ENCODE results near the gene COQ5.

COQ5 gene

GRCh38 chr12:120514002-120514401 lies 15.0 kb downstream of the COQ5 start:
- peaks cover 5% of the 10 kb centered on the region for H3K36me3 ChIP-seq (ENCODE audit: control insufficient read depth, insufficient read depth, low read length)
- no peak overlapping the region for H3K27ac ChIP-seq (ENCODE audit: low read depth, low read length)
- no peaks in the 10 kb centered on the region for H3K27me3 ChIP-seq (ENCODE audit: control insufficient read depth, insufficient read depth, low read length)
- no peak overlapping the region for H3K4me3 ChIP-seq (ENCODE audit: low read length)
- H3K4me1 ChIP-seq (ENCODE audit: control insufficient read depth, insufficient read depth, low read length): no peaks in the 10 kb centered on the region
- no peak overlapping the region for H3K9ac ChIP-seq (ENCODE audit: low read length)

- Histone ChIP-seq H3K4me3 (ENCODE audit: low read length) (no peak overlapping the region), H3K9ac (ENCODE audit: low read length) (no peak overlapping the region), H3K27ac (ENCODE audit: low read depth, low read length) (no peak overlapping the region), H3K27me3 (ENCODE audit: control insufficient read depth, insufficient read depth, low read length) (no peaks in the 10 kb centered on the region), H3K4me1 (ENCODE audit: control insufficient read depth, insufficient read depth, low read length) (no peaks in the 10 kb centered on the region), H3K36me3 (ENCODE audit: control insufficient read depth, insufficient read depth, low read length) (peaks cover 13% of the 10 kb centered on the region)
Observed at GRCh38 chr12:120508537-120508936, 20.4 kb downstream of the COQ5 start.

GRCh38 chr12:120504587-120504986 lies 24.4 kb downstream of the COQ5 start:
- H3K27ac ChIP-seq (ENCODE audit: low read depth, low read length): no peak overlapping the region
- no peak overlapping the region for H3K9ac ChIP-seq (ENCODE audit: low read length)
- H3K4me3 ChIP-seq (ENCODE audit: low read length): no peak overlapping the region
- H3K27me3 ChIP-seq (ENCODE audit: control insufficient read depth, insufficient read depth, low read length): no peaks in the 10 kb centered on the region
- peaks cover 17% of the 10 kb centered on the region for H3K36me3 ChIP-seq (ENCODE audit: control insufficient read depth, insufficient read depth, low read length)
- no peaks in the 10 kb centered on the region for H3K4me1 ChIP-seq (ENCODE audit: control insufficient read depth, insufficient read depth, low read length)

GRCh38 chr12:120500581-120500980 lies 28.4 kb downstream of the COQ5 start:
- Histone ChIP-seq H3K27me3 (ENCODE audit: control insufficient read depth, insufficient read depth, low read length) (no peaks in the 10 kb centered on the region), H3K36me3 (ENCODE audit: control insufficient read depth, insufficient read depth, low read length) (peaks cover 16% of the 10 kb centered on the region), H3K4me3 (ENCODE audit: low read length) (no peak overlapping the region), H3K27ac (ENCODE audit: low read depth, low read length) (no peak overlapping the region), H3K9ac (ENCODE audit: low read length) (no peak overlapping the region), H3K4me1 (ENCODE audit: control insufficient read depth, insufficient read depth, low read length) (peaks cover 6% of the 10 kb centered on the region)

- H3K27me3 ChIP-seq (ENCODE audit: control insufficient read depth, insufficient read depth, low read length): no peaks in the 10 kb centered on the region
- no peak overlapping the region for H3K9ac ChIP-seq (ENCODE audit: low read length)
- H3K4me1 ChIP-seq (ENCODE audit: control insufficient read depth, insufficient read depth, low read length): peaks cover 6% of the 10 kb centered on the region
- H3K4me3 ChIP-seq (ENCODE audit: low read length): no peak overlapping the region
- peaks cover 11% of the 10 kb centered on the region for H3K36me3 ChIP-seq (ENCODE audit: control insufficient read depth, insufficient read depth, low read length)
- no peak overlapping the region for H3K27ac ChIP-seq (ENCODE audit: low read depth, low read length)
Observed at GRCh38 chr12:120498870-120499515, 30.0 kb downstream of the COQ5 start.

GRCh38 chr12:120497524-120498150 lies 31.3 kb downstream of the COQ5 start:
- peak overlapping the region; percentile 57 for H3K9ac ChIP-seq (ENCODE audit: low read length)
- H3K27ac ChIP-seq (ENCODE audit: low read depth, low read length): peak overlapping the region; percentile 90

GRCh38 chr12:120496413-120497340 lies 32.3 kb downstream of the COQ5 start:
- Histone ChIP-seq H3K27me3 (ENCODE audit: control insufficient read depth, insufficient read depth, low read length) (no peaks in the 10 kb centered on the region), H3K4me3 (ENCODE audit: low read length) (peak overlapping the region; percentile 92), H3K36me3 (ENCODE audit: control insufficient read depth, insufficient read depth, low read length) (peaks cover 9% of the 10 kb centered on the region), H3K27ac (ENCODE audit: low read depth, low read length) (peak overlapping the region; percentile 90), H3K9ac (ENCODE audit: low read length) (peak overlapping the region; percentile 57), H3K4me1 (ENCODE audit: control insufficient read depth, insufficient read depth, low read length) (peaks cover 6% of the 10 kb centered on the region)

More at GRCh38 chr12:120497524-120498150, 31.3 kb downstream of the COQ5 start:
- Histone ChIP-seq H3K4me1 (ENCODE audit: control insufficient read depth, insufficient read depth, low read length) (peaks cover 6% of the 10 kb centered on the region), H3K4me3 (ENCODE audit: low read length) (peak overlapping the region; percentile 92), H3K36me3 (ENCODE audit: control insufficient read depth, insufficient read depth, low read length) (peaks cover 9% of the 10 kb centered on the region), H3K27me3 (ENCODE audit: control insufficient read depth, insufficient read depth, low read length) (no peaks in the 10 kb centered on the region)

GRCh38 chr12:120495731-120496412 lies 33.1 kb downstream of the COQ5 start, which contains the start of gene DYNLL1:
DYNLL1 (plus strand) TSS chr12:120496113; CDS start chr12:120496422, 309 bp downstream.
- H3K9ac ChIP-seq (ENCODE audit: low read length): peak within 1 kb of the TSS; percentile 57
- peaks cover 8% of the 10 kb centered on the region for H3K36me3 ChIP-seq (ENCODE audit: control insufficient read depth, insufficient read depth, low read length)
- peak within 1 kb of the TSS; percentile 92 for H3K4me3 ChIP-seq (ENCODE audit: low read length)
- peak within 1 kb of the TSS; percentile 90 for H3K27ac ChIP-seq (ENCODE audit: low read depth, low read length)
- H3K27me3 ChIP-seq (ENCODE audit: control insufficient read depth, insufficient read depth, low read length): no peaks in the 10 kb centered on the region
- H3K4me1 ChIP-seq (ENCODE audit: control insufficient read depth, insufficient read depth, low read length): peaks cover 6% of the 10 kb centered on the region

- Histone ChIP-seq H3K36me3 (ENCODE audit: control insufficient read depth, insufficient read depth, low read length) (peaks cover 6% of the 10 kb centered on the region), H3K9ac (ENCODE audit: low read length) (no peak overlapping the region), H3K27ac (ENCODE audit: low read depth, low read length) (peak overlapping the region; percentile 90), H3K4me1 (ENCODE audit: control insufficient read depth, insufficient read depth, low read length) (peaks cover 6% of the 10 kb centered on the region), H3K27me3 (ENCODE audit: control insufficient read depth, insufficient read depth, low read length) (no peaks in the 10 kb centered on the region), H3K4me3 (ENCODE audit: low read length) (peak overlapping the region; percentile 70)
Observed at GRCh38 chr12:120495186-120495730, 33.7 kb downstream of the COQ5 start.

- Histone ChIP-seq H3K36me3 (ENCODE audit: control insufficient read depth, insufficient read depth, low read length) (no peaks in the 10 kb centered on the region), H3K4me1 (ENCODE audit: control insufficient read depth, insufficient read depth, low read length) (no peaks in the 10 kb centered on the region), H3K9ac (ENCODE audit: low read length) (no peak overlapping the region)
Observed at GRCh38 chr12:120490833-120491512, 38.0 kb downstream of the COQ5 start.

GRCh38 chr12:120490325-120490724 lies 38.6 kb downstream of the COQ5 start:
- Histone ChIP-seq H3K4me1 (ENCODE audit: control insufficient read depth, insufficient read depth, low read length) (no peaks in the 10 kb centered on the region), H3K9ac (ENCODE audit: low read length) (no peak overlapping the region), H3K27ac (ENCODE audit: low read depth, low read length) (no peak overlapping the region)

More at GRCh38 chr12:120490833-120491512, 38.0 kb downstream of the COQ5 start:
- Histone ChIP-seq H3K4me3 (ENCODE audit: low read length) (no peak overlapping the region), H3K27ac (ENCODE audit: low read depth, low read length) (no peak overlapping the region), H3K27me3 (ENCODE audit: control insufficient read depth, insufficient read depth, low read length) (no peaks in the 10 kb centered on the region)

More at GRCh38 chr12:120490325-120490724, 38.6 kb downstream of the COQ5 start:
- H3K4me3 ChIP-seq (ENCODE audit: low read length): no peak overlapping the region
- H3K27me3 ChIP-seq (ENCODE audit: control insufficient read depth, insufficient read depth, low read length): no peaks in the 10 kb centered on the region
- no peaks in the 10 kb centered on the region for H3K36me3 ChIP-seq (ENCODE audit: control insufficient read depth, insufficient read depth, low read length)
